ENCODE results near the gene PRF1. TPM values are rescaled to one million over a fixed set of nuclear protein-coding genes. Genes with fewer than 3 reads are reported as not detected.

The PRF1 gene
- polyA plus RNA-seq, 1 donor (not counting 4 experiments of a cell fraction or from before 2014, with no cell fraction given): not detected

- Histone ChIP-seq H4K20me1 (ENCODE audit: control insufficient read depth, extremely low read depth, insufficient read depth, low read length) (no peaks in the 10 kb centered on the region), H3K79me2 (ENCODE audit: control insufficient read depth, insufficient read depth, low read length) (no peaks in the 10 kb centered on the region), H3K36me3 (ENCODE audit: control insufficient read depth in 2 of 2, extremely low read depth in 1 of 2, insufficient read depth in 2 of 2, low read length in 2 of 2) (no peaks in the 10 kb centered on the region), H3K4me2 (ENCODE audit: control insufficient read depth, extremely low read depth, insufficient read depth, low read depth, low read length) (no peak overlapping the region), H3K27ac (ENCODE audit: control insufficient read depth, insufficient read depth, low read length) (no peak overlapping the region), H3K4me1 (ENCODE audit: control insufficient read depth, extremely low read depth, insufficient read depth, low read length) (no peaks in the 10 kb centered on the region), H3K9me1 (ENCODE audit: control insufficient read depth, extremely low read depth, insufficient read depth, low read length) (no peaks in the 10 kb centered on the region), H3K9me3 (ENCODE audit: control insufficient read depth, low read depth, low read length) (no peaks in the 10 kb centered on the region), H3K27me3 (ENCODE audit: control insufficient read depth, extremely low read depth, insufficient read depth, low read length) (peaks cover 52% of the 10 kb centered on the region), H3K9ac (ENCODE audit: control insufficient read depth, extremely low read depth, insufficient read depth, low read length) (no peak overlapping the region), H2AFZ (ENCODE audit: control insufficient read depth, low read length) (no peak overlapping the region), H3K4me3 (ENCODE audit: control insufficient read depth in 2 of 3, extremely low read depth in 1 of 3, insufficient read depth in 2 of 3, low read depth in 1 of 3, low read length in 3 of 3) (no peak overlapping the region)
- no peak for FAIRE-seq
- no peak for DNase-seq (ENCODE audit: low read depth, low spot score)
- TF ChIP-seq CTCF (optimal IDR thresholded peaks at IDR 0.05 in 1 of 3, IDR thresholded peaks at IDR 0.05 in 1 of 3, conservative IDR thresholded peaks at IDR 0.05 in 1 of 3; ENCODE audit: extremely low read depth in 1 of 3, insufficient read depth in 2 of 3, low read length in 3 of 3): no peak
- TF ChIP-seq EZH2 (IDR thresholded peaks at IDR 0.05; ENCODE audit: low read length): no peak
- dilution Hi-C loops (cut with MboI; ENCODE audit: extremely low pct_ligation_motif_present, low sequenced_read_pairs): no loop called here
Measured at GRCh38 chr10:70590655-70591416, 11.7 kb downstream of the PRF1 start.

- Histone ChIP-seq H3K27me3 (ENCODE audit: control insufficient read depth, extremely low read depth, insufficient read depth, low read length) (peaks cover 56% of the 10 kb centered on the region), H3K4me2 (ENCODE audit: control insufficient read depth, extremely low read depth, insufficient read depth, low read depth, low read length) (no peak overlapping the region), H3K9ac (ENCODE audit: control insufficient read depth, extremely low read depth, insufficient read depth, low read length) (no peak overlapping the region), H2AFZ (ENCODE audit: control insufficient read depth, low read length) (no peak overlapping the region), H3K27ac (ENCODE audit: control insufficient read depth, insufficient read depth, low read length) (no peak overlapping the region), H3K4me1 (ENCODE audit: control insufficient read depth, extremely low read depth, insufficient read depth, low read length) (no peaks in the 10 kb centered on the region), H3K9me3 (ENCODE audit: control insufficient read depth, low read depth, low read length) (no peaks in the 10 kb centered on the region), H3K36me3 (ENCODE audit: control insufficient read depth in 2 of 2, extremely low read depth in 1 of 2, insufficient read depth in 2 of 2, low read length in 2 of 2) (no peaks in the 10 kb centered on the region), H3K79me2 (ENCODE audit: control insufficient read depth, insufficient read depth, low read length) (no peaks in the 10 kb centered on the region), H3K4me3 (ENCODE audit: control insufficient read depth in 2 of 3, extremely low read depth in 1 of 3, insufficient read depth in 2 of 3, low read depth in 1 of 3, low read length in 3 of 3) (no peak overlapping the region), H4K20me1 (ENCODE audit: control insufficient read depth, extremely low read depth, insufficient read depth, low read length) (no peaks in the 10 kb centered on the region), H3K9me1 (ENCODE audit: control insufficient read depth, extremely low read depth, insufficient read depth, low read length) (no peaks in the 10 kb centered on the region)
- dilution Hi-C loops (cut with MboI; ENCODE audit: extremely low pct_ligation_motif_present, low sequenced_read_pairs): no loop called here
- FAIRE-seq: no peak
- DNase-seq (ENCODE audit: low read depth, low spot score): no peak
- no peak for TF ChIP-seq EZH2 (IDR thresholded peaks at IDR 0.05; ENCODE audit: low read length)
- TF ChIP-seq CTCF (optimal IDR thresholded peaks at IDR 0.05 in 1 of 3, IDR thresholded peaks at IDR 0.05 in 1 of 3, conservative IDR thresholded peaks at IDR 0.05 in 1 of 3; ENCODE audit: extremely low read depth in 1 of 3, insufficient read depth in 2 of 3, low read length in 3 of 3): no peak
Measured at GRCh38 chr10:70589762-70590654, 12.5 kb downstream of the PRF1 start.

Measured in keratinocyte (primary cell).